Measurements from ENCODE around the gene NAP1L5.

DNA sequence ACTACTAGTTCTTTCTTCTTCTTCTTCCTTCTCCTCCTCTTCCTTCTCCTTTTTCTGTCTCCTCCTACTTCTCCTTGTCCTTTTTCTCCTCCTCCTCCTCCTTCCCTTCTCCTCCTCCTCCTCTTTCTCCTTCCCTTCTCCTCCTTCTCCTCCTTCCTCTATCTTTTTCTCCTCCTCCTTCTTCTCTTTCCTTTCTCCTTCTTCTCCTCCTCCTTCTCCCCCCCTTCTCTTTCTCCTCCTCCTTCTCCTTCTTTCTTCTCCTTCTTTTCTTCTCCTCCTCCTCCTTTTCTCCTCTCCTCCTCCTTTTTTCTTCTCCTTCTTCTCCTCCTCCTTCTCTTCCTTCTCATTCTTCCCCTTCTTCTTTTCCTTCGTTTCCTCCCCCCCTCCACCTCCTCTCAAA lies 21.8 kb upstream of the NAP1L5 start:
- TF ChIP-seq CTCF (conservative IDR thresholded peaks at IDR 0.05; ENCODE audit: low read length) (no peak), EZH2phosphoT487 (IDR thresholded peaks at IDR 0.05; ENCODE audit: borderline replicate concordance) (no peak)
